ENCODE results near the gene KRTAP8-1.

KRTAP8-1 gene

GRCh38 chr21:30800605-30801004 is 12.5 kb downstream of the KRTAP8-1 start (continued):
- TF ChIP-seq ZNF280C (tag by site-specific recombination; IDR thresholded peaks at IDR 0.05) = no peak
- TF ChIP-seq ZFP3 (tag by site-specific recombination; IDR thresholded peaks at IDR 0.05; ENCODE audit: low read depth) = no peak
- TF ChIP-seq ZBTB1 (tag by site-specific recombination; IDR thresholded peaks at IDR 0.05) = no peak
- no peak for TF ChIP-seq ZNF324 (tag by site-specific recombination; IDR thresholded peaks at IDR 0.05)
- no peak for TF ChIP-seq EGR2 (tag by site-specific recombination; IDR thresholded peaks at IDR 0.05; ENCODE audit: low read depth)
- TF ChIP-seq ZNF596 (tag by site-specific recombination; IDR thresholded peaks at IDR 0.05) = no peak
- no peak for TF ChIP-seq ZNF433 (tag by site-specific recombination; IDR thresholded peaks at IDR 0.05; ENCODE audit: low read depth)
- TF ChIP-seq HOXD13 (CRISPR knock-in tag; IDR thresholded peaks at IDR 0.05; ENCODE audit: borderline replicate concordance) = no peak
- TF ChIP-seq ZNF350 (tag by site-specific recombination; IDR thresholded peaks at IDR 0.05) = no peak
- no peak for TF ChIP-seq ZNF629 (tag by site-specific recombination; IDR thresholded peaks at IDR 0.05)
- TF ChIP-seq REST (tag by site-specific recombination; IDR thresholded peaks at IDR 0.05) = 0 out of 2 replicates have a peak, but pooled peaks have one; percentile 17
- TF ChIP-seq ZBTB20 (tag by site-specific recombination; IDR thresholded peaks at IDR 0.05) = no peak
- no peak for TF ChIP-seq ZBTB48 (tag by site-specific recombination; IDR thresholded peaks at IDR 0.05)
- no peak for TF ChIP-seq ZFP41 (tag by site-specific recombination; IDR thresholded peaks at IDR 0.05; ENCODE audit: borderline replicate concordance)
- no peak for TF ChIP-seq TSHZ1 (tag by site-specific recombination; IDR thresholded peaks at IDR 0.05; ENCODE audit: borderline replicate concordance)
- no peak for TF ChIP-seq ZNF112 (tag by site-specific recombination; IDR thresholded peaks at IDR 0.05)
- TF ChIP-seq ZNF704 (tag by site-specific recombination; IDR thresholded peaks at IDR 0.05) = no peak
- no peak for TF ChIP-seq ZBTB7A (tag by site-specific recombination; IDR thresholded peaks at IDR 0.05; ENCODE audit: low read depth)
- TF ChIP-seq ZNF658 (tag by site-specific recombination; IDR thresholded peaks at IDR 0.05) = no peak
- TF ChIP-seq HOXA7 (CRISPR knock-in tag; IDR thresholded peaks at IDR 0.05; ENCODE audit: borderline replicate concordance) = no peak
- no peak for TF ChIP-seq ZNF449 (tag by site-specific recombination; IDR thresholded peaks at IDR 0.05)
- no peak for TF ChIP-seq SP3 (tag by site-specific recombination; IDR thresholded peaks at IDR 0.05)
- no peak for TF ChIP-seq ZNF423 (tag by site-specific recombination; IDR thresholded peaks at IDR 0.05)
- TF ChIP-seq ZNF660 (tag by site-specific recombination; IDR thresholded peaks at IDR 0.05) = no peak
- TF ChIP-seq ZNF354C (tag by site-specific recombination; IDR thresholded peaks at IDR 0.05; ENCODE audit: borderline replicate concordance, low read depth) = no peak
- TF ChIP-seq SALL2 (tag by site-specific recombination; IDR thresholded peaks at IDR 0.05; ENCODE audit: borderline replicate concordance) = no peak
- TF ChIP-seq ZNF529 (tag by site-specific recombination; IDR thresholded peaks at IDR 0.05; ENCODE audit: insufficient replicate concordance) = peak; percentile 10
- no peak for TF ChIP-seq PRDM6 (tag by site-specific recombination; IDR thresholded peaks at IDR 0.05)

Measured in HEK293 (cell line).